ENCODE measurements around the gene PMVK.
"Not testable (repeated sequence)": the region's sequence is repeated elsewhere in the genome, so short reads cannot be mapped to it uniquely, and the experiment has no call there.

PMVK gene

DNA sequence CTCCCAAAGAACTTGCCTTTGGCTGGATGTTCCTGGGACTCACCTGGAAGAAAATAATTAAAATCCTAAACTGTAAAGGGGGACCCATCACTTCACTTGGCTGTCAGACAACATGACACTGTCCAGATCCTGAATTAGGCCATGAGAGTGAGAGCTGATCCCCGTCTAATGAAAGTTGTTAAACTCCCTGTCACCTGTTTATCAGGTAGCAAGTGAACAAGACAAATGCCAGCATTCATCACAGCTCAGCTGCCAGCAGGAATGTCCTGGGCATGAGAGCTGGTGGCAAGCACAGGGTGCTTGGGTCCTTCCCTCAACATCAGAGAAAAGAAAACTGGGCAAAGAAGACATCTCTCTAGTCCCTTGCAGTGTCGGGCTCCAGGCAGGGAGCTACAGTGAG is 23.8 kb downstream of the PMVK start:
- no peak for DNase-seq

DNA sequence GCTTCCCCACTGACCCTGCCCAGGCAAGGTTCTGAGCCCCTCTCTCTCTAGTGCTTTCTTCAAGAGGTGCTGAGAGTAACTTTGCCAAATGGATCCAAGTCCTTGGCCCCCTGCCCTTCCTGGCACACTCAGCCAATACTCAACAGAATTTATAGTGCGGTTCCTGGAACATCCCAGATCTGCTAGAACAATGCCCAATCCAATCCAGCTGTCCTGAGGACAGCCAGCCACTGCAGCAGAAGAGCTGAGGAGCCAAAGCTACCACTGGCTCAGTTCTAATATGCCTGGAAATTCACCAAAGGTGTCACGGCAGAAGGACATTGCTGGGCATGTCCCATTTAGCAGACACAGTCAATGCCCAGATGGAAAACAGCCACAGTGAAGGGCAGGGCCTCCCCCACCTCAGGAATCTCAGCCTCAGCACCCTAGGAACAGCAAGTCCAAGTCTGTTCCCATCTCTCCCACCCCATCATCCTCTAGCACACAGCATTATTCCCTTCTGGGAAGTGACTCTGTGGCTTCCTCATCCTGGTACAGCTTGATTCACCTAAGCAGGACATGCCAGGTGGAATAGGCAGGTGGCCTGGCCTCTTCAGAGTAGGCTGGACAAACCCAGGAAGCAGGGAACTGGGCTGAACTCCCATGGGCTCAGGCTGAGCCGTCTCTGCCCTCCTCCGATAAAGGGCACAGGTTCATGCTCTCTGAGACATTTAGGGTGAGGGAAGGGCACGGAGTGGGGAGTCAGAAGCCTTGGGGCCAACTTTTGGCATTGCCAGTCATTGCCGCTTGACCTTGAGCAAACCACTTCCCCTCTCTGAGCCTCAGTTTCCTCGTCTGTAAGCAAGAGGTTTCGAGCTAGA is 24.6 kb downstream of the PMVK start:
- no peak for DNase-seq

DNA sequence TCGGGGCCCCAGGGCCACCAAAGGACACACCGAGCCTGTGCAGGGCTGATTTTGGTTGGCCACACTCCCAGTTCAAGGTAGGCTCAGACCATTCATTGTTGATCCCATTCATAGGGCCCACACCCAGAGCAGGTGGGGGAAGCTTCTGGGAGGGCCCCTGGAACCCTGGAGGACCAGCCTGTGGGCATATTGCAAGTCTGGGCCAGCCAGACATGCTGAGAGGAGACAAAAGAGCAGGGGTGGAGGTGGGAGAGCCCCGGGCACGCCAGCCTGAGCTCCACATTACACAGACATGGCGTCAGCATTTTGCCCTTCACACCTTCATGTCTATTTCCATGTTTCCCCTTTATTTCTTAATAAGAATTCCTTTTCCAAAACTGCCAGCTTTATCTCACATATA is 25.7 kb downstream of the PMVK start:
- DNase-seq, result no peak

DNA sequence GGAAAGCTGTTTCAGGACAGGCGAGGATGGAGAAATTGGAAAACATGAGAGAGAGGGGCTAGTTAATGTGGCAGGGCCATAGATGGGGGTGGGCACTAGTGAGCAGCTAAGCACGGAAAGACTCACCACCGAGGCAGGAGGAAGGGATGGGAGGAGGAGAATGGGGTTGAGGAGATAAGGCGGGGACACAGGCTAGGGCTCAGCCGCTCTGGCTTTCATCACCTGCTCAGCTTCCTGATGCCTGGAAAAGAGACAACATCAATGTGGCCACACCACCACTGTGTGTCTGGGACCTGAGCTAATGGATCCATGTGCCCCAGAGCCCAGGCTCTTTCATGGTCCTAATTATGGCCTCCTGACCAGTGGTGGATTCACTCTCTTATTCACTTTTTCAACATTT is 27.6 kb downstream of the PMVK start:
- no peak for DNase-seq

DNA sequence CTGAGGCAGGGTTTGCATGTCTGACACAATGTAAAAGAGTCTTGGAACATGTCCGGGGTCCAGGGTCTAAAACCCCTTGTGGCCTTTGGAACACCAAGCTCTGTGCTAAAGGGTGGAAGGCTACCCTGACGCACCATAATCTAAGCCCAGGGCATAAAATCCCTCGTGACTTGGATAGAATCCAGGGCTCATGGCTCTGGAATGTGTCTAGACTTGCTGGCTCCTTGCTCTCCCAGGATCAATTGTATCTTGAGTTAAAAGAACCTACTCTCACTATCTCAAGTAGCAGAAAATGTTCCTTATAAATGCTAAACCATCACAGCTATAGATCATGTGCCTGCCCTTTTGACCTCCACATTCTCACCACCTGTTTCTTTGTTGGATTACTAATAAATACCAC is 28.4 kb downstream of the PMVK start:
- DNase-seq, result not testable (repeated sequence)

DNA sequence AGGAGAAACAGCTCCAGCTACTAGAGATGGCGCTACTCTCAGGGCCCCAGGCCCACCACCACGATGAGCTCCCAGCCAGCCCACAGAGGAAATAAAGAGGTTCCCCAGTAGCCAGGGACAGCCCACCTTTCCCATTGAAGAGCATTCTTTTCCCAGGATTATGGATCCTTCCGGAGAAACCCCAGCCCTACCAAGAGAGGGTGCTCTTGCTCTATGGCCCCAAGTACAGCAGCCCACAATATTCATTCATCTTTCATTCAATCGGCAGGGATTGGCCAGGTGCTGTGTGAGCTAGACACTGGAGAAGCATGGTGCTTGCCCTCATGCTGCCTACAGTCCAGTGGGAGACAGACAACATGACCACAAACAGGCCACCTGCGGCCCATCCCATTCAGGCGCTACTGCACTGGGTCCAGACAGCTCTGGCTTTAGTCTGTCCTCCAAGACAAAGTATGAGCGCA is 29.9 kb downstream of the PMVK start:
- DNase-seq, result no peak

DNA sequence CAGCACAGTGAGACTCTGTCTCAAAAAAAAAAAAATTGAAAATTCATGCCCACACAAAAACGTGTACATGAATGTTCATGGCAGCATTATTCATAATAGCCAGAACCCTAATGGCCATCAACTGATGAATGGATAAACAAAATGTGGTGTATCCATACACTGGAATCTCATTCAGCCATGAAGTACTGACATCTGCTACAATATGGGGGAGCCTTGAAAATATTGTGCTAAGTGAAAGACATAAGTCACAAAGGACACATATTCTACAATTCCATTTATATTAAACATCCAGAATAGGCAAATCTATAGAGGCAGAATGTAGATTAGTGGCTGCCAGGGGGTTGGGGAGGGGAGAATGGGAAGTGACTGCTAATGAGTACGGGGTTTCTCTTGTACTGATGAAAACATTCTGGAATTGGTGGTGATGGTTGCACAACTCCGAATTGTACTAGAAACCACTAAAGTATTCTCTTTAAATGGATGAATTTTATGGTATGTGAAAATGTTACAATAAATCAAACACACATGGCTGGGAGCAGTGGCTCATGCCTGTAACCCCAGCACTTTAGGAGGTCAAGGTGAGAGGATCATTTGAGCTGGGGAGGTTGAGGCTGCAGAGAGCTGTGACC is 33.5 kb downstream of the PMVK start:
- no peak for DNase-seq

DNA sequence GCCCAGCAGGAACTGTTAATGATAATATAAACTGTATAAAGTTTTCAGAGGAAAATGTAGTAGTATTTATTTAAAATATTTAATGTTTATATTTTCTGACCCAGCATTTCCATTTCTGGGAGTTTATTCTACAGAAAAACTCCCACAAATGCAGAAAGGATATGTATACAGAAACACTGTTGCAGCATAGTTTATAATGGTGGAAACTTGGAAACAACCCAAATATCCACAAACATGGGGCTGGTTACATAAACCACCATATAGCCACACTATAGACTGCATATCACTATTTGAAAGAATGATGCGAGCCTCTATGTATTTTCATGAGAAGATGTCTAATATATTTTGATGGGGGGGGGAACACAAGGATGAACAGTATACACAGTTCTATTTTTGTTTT is 34.9 kb downstream of the PMVK start:
- no peak for DNase-seq

DNA sequence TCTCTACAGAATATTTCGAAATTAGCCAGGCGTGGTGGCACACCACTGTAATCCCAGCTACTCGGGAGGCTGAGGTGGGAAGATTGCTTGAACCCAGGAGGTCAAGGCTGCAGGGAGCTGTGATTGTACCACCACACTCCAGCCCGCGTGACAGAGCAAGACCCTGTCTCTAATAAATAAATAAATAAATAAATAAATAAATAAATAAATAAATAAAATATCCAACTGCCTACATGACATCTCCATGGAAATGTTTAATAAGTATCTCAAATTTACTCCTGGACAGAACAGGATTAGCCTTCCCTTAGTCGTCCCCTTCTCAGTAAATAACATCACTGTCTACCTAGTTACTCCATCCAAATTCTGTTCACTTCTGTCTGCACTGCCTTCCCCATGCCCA is 37.5 kb downstream of the PMVK start:
- no peak for DNase-seq

DNA sequence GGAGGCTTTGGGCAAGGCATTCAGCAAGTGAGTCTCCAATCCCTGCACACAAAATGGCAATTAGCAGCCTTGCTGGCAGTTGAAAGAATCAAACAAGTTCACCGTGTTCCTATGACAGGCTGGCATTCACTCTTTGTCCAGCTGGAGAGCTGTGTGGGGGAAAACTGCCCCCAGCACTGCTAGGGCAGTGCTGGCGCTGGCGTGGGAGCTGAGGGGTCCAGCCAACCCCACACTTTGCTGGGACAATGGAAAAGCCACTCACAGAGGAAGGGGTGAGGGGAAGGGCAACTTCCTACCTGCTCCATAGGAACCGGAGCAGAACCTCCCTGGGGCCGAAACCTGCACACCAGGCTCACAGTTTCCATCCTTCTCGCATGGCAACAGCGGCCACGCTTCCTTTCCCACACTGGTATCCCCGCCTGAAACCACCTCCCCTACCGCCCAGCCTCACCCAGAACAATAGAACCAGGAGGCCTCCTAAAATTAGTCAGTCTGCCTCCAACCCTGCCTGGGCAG is 39.7 kb downstream of the PMVK start:
- DNase-seq, result no peak

DNA sequence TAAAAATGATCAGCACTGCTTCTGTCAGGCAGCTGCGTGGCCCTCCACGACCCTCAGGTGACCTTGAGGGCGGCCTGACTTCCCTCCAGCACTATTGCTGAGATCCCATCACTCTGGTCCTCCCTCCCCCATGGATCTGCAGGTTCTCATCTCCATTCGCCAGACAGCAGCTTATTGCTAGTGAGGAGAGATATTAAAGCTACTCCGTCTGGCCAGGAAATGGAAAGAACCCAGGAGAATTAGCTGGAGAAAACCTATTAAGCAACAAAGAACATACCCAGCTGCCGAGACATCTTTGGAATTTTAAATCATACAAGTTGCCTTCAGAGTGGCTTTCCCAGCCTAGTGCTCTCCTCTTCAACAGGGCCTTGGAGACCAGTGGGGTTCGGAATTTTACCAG is 40.7 kb downstream of the PMVK start:
- DNase-seq, result no peak

DNA sequence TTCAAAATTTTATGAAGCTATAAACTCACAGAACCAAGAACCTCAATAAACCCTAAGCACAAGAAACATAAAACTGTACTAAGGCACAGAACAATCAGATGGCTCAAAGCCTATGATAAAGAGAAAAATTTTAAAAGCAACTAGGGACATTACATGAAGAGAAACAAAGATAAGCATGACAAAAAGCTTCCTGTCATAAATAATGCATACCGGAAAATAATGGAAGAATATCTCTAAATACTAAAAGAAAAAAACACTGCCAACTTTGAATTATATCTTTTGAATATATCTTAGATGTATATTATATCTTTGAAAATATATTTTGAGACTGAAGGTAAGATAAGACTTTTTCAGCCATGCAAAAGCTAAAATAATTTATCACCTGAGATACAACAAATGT is 45.1 kb downstream of the PMVK start:
- no peak for DNase-seq

DNA sequence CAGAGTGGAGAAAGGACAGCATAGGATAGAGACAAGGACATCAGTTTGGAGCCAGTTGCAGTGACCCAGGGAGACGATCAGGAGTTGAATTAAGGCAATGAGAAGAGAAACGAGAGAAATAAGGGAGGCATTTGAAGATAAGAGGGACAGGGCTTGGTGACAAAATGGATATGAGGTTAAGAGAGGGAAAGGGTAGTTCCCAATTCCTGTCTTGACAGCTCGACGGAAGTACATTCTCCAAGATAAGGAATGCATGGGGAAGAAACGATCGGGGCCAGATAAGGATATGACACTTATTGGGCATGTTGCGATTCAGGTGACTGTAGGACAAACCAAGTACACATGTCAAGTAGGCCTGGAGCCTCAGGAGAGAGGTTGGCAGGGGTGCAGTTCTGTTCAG is 47.8 kb downstream of the PMVK start:
- no peak for DNase-seq

DNA sequence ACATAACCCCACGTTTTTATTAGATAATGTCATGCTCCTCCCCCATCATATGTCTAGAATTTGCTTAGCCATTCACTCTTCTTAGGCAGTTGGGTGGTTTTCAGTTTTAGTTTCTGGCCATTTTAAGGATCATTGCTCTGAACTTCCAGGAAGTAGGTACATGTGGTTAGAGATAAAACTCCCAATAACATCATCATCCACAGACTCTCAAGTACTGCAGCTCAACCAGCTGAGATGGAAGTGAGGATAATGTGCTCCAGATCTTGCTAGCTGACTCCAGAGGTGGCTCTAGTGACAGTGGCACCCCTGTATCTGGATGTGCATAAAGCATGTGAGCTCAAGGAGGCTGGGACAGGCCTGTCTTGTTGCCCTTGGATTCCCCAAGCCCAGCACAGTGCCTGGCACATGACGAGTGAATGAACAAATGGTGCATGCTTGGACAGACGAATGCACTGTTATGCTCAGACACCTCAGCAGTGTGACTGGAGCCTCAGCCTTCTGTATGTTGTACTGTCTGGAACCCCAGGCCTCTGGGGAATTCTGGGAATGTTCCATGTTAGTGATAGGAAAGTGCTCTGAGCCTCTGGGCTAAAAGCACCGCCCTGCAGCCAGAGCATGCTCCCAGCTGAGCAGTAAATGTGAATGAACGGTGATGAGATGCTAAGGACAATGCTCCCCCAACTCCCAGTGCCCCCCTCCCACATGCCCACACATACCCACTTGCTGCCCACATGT is 50.1 kb downstream of the PMVK start:
- peak; percentile 10 for DNase-seq

DNA sequence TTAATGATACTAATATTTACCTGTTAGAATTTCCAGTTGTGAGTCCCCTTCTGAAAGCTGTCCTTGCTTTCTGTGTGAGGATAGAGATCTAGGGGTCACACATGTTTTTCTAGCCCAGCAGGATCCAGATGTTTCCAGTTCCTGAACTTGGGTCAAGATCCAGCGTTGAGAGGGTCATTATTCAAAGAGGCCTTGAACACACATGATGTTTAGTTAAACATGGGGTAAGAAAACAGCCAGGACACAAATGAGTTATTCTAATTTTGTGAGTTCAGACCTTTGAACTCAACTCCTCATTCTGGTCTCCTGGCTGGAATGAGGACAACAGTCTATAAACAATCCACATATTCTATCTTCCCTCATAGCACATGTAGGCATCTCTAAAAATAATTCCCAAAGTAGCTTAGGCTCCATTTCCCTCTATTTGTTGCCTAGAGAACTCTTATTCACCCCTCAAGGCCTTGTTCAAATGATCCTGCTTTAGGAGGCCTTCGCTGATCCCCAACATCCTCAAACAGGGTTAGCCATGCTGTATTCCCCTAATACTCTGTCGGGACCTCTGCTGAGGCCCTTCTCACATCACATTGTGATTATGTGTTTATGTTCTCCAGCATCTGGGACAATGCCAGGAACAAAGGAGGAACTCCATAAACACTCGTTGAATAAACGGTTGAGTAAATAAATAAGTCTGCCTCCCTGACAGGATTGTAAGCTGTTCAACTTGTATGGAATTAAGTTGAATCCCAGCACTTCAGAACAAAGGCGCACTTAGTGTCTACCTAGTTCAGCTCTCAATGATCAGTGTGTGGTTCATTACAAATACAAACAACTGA is 51.4 kb downstream of the PMVK start:
- DNase-seq, result no peak

DNA sequence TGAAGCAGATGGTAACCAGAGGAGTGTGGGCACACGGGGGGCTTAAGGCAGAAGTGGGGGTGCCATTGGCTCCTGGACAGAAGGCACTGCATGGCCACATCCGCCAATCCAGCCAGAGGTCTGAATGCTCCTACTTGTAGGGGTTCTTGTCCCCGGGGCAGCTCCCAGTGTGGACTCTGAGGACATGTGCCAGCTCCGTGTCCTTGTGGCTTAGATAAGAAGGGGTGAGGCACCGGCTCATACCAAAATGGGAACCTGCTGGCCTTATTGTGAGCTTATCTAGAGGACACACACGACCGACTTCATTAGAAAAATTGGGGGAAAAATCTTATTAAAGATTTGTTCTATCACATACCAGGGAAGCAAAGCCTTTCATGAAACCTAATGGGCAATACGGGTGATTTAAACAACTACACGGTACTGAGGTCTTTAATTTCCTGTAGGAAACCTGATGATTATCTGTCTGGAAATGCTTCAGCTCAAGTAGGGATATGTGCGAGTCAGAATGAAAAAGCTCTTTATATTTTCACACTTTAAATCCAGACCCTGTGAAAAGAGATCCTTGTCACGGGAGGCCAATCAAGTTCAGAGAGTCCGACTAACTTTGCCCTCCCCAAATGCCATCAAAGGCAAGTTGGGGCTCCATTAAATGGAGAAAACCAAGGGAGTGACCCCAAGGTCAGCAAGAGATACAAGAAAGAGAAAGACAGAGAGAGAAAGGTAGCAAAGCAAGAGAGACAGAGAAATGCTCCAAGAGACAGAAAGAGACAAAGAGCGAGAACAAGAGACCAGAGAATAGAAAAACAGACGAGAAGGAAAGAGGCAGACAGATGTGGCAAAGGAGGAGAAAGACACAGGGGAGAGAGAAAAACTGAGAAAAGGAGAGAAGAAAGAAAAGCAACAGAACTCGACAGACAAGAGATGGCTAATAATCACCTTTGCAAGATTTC is 52.3 kb downstream of the PMVK start:
- DNase-seq, result no peak

DNA sequence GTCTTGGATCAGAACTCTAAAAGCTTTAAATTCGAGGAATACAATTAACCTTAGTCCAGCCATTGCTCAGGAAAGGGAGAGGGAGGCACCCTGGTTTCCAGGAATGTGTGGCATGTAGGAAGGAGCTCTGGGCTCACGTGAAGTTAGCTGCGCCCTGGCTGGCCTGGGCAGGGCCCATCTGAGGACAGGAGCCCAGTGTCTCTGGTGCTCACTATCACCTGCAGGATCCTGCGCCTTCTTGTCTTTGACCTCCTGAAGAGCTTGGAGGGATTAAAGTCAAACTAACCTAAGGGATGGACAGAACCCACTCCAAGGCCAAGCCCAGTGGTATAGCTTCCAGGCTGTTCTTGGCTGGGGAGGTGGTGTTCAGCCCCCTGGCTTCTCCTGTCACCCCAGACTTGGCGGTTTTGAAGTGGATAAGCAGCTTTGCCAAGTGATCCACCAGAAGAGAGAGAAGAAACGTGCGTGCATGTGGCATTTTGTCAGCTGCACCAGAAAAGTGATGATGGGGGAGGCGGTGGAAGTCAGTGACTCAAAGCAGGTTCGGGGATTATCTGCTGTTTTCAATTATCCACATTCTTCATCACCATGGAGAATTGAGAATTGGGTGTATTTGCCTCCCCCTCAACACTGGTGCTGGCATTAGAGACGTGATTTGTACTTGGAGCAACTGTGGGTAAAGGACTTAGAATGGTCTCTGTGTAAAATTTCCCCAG is 54.5 kb downstream of the PMVK start:
- no peak for DNase-seq

DNA sequence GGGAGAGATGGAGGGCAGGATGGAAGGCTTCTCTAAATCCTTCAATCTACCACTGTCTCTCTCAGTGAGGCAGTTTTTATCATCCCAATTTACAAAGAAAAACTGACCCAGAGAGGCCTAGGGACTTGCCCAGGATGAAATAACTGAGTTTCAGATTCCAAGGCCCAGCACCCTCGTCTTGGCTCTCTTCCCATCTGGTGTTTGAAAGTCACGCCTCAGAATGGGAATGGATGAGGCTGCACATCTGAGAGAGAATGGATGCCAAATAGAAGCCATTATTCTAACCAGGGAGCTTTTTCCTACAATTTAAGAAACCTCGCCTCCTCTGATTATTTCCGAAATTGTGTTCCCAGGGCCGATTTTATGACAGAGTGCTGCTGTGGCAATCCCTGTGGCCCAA is 55.8 kb downstream of the PMVK start:
- no peak for DNase-seq

DNA sequence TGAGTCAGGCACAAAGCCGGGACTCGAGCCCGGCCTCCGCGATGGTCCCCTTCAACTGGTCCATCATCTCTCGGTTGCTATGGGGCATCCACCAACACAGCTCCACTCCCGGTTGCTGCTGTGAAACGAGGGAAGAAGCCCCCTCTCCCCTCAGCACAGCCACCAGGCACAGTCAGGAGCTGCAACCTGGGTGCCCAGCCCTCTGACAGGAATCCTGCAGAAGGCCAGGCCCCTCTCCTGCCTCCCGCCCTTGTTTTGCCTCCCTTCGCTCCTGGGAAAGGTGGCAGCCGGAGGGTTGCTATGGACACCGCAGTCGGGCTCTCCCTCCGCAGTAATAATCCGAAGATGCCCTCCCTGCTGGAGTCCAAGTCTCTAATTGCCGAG is 57.5 kb downstream of the PMVK start:
- DNase-seq, result no peak

DNA sequence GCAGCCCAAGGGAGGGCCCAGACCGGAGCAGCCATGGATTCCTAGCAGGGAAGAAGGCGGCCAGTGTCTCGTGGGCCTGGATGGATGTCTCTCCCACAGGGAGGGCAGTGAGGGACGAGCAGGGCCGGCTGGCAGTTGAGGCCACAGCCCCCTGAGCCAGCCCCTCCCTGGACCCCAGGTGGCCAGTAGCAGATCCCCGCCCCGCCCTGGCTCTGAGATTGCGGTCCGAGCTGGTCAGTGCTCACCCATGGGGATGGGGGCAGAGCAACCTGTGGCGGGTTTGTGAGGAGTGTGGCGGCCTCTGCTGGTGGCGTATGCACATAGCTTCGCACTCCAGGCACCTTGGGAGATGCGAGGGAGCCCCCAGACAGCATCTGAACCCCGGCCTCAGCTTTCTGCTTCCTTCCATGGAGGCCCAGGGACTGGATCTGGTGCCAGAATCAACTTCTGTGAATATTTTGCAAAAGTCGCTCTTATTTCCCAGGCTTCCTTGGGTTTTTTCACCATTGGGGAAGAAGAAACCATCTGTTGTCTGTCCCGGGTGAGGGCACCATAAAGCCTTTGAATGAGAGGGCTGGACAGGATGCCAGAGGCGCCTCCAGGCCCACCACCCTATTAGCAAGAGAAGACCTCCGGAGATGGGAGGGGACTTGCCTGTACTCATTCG is 58.0 kb downstream of the PMVK start:
- peak; percentile 56 for DNase-seq
